ENCODE data around the gene NFIB.

The NFIB gene

DNA sequence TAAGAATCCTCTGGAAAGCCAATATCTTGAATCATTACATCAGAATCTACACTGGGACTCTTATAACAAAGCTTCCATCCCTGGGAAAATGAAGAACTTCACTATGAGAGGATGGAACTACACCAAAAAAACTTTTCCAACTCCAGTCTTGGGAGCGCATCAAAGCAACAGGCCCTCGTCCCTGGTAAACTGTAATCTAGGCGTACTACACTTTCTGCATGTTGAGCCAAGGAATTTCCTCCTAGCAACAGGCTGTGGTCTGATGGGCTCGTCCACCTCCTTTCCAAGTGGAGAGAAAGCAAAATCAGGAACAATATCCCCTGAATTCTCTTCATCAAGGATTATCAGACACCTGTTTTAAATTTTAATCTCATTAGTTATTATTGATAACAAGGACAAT lies 94.1 kb downstream of the NFIB start:
- TF ChIP-seq, protein P1, sequence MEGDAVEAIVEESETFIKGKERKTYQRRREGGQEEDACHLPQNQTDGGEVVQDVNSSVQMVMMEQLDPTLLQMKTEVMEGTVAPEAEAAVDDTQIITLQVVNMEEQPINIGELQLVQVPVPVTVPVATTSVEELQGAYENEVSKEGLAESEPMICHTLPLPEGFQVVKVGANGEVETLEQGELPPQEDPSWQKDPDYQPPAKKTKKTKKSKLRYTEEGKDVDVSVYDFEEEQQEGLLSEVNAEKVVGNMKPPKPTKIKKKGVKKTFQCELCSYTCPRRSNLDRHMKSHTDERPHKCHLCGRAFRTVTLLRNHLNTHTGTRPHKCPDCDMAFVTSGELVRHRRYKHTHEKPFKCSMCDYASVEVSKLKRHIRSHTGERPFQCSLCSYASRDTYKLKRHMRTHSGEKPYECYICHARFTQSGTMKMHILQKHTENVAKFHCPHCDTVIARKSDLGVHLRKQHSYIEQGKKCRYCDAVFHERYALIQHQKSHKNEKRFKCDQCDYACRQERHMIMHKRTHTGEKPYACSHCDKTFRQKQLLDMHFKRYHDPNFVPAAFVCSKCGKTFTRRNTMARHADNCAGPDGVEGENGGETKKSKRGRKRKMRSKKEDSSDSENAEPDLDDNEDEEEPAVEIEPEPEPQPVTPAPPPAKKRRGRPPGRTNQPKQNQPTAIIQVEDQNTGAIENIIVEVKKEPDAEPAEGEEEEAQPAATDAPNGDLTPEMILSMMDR (IDR thresholded peaks at IDR 0.05; ENCODE audit: insufficient read depth, low read depth, low read length, missing control alignments), result no peak
- DNase-seq (ENCODE audit: low read depth), result no peak
- no peak overlapping the region for H3K4me3 ChIP-seq (ENCODE audit: low read depth, low read length)

DNA sequence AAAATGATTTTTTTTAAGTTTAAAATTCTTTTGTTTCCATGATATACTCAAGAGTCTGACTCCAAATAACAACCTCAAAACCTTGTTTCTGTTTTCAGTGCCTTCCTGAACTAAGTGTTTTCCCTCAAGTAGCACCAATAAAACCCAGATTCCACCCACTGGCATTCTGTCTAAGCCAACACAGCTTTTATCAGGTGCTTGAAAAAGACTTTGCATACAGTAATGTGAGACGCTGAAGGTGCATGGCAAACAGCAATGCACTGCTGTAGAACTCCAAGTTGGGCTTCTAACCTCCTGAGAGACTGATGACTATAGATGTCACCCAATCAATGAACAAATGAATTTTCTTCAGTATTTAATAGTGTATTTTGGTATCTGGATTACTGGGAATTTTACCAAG lies 95.7 kb downstream of the NFIB start:
- no peak overlapping the region for H3K4me3 ChIP-seq (ENCODE audit: low read depth, low read length)
- TF ChIP-seq, protein P1 (IDR thresholded peaks at IDR 0.05; ENCODE audit: insufficient read depth, low read depth, low read length, missing control alignments), result no peak
- no peak for DNase-seq (ENCODE audit: low read depth)

DNA sequence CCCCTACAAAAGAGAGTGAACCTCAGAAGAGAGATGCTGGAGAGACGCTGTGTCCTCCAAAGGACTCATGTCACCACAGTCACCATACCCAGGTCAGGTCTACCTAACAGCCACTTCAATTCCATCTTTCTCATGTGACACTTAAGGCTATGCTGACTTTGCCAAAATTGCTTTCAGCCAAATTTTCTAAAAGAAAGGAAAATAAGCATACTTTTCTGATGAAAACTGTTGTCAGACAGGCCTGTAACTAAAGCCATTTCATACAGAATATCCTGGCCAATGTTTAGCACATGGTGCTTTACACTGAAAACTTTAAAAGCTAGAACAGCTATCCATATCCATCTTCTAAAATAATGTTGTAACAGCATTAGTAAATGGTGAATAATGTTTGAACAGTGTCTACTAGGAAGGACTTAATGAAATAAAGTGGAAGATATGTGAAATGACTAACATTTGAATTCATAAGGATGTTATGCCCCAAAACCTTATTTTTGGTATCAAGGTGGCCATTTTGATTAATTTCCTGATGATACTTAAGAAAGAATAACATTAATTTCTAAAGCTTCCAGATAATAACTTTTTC lies 97.2 kb downstream of the NFIB start:
- TF ChIP-seq, protein P1 (IDR thresholded peaks at IDR 0.05; ENCODE audit: insufficient read depth, low read depth, low read length, missing control alignments), result no peak
- H3K4me3 ChIP-seq (ENCODE audit: low read depth, low read length), result no peak overlapping the region
- DNase-seq (ENCODE audit: low read depth), result no peak

DNA sequence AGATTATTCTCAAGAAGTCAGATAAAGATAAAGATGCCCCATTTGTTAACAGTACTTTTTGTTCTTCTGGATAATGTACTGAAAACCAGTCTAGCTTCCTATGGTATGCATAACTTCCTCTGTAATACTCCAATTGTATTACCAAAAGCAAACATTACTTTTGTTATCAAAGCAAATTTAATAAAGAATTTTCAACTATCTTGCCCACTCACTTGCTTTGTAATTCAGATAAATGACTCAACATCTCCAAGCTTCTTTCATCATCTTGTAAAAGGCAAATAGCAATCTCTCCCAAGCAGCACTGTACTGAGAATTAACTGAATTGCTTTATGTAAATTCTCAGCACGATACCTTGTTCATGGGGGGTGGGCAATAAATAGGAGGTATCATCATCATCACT lies 98.3 kb downstream of the NFIB start:
- no peak overlapping the region for H3K4me3 ChIP-seq (ENCODE audit: low read depth, low read length)
- no peak for DNase-seq (ENCODE audit: low read depth)
- TF ChIP-seq, protein P1 (IDR thresholded peaks at IDR 0.05; ENCODE audit: insufficient read depth, low read depth, low read length, missing control alignments), result no peak

DNA sequence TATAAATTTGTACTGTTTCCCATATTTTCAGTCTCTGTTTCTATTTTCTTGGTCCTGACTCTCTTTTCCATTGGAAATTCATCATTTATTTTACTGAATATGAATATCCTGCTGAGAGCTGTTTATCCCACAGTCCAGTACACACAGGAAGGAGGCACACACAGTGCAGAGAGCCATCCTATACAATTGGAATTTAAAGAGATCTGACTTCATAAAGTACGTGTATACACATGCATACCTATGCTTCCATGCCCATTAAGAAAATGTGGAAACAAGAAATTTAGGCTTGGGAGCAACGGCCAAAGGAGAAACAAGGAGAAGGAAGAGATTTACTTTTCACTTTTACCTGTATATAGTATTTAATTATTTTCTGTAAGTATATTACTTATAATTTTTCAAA lies 99.2 kb downstream of the NFIB start:
- TF ChIP-seq, protein P1 (IDR thresholded peaks at IDR 0.05; ENCODE audit: insufficient read depth, low read depth, low read length, missing control alignments), result no peak
- H3K4me3 ChIP-seq (ENCODE audit: low read depth, low read length), result no peak overlapping the region
- no peak for DNase-seq (ENCODE audit: low read depth)

DNA sequence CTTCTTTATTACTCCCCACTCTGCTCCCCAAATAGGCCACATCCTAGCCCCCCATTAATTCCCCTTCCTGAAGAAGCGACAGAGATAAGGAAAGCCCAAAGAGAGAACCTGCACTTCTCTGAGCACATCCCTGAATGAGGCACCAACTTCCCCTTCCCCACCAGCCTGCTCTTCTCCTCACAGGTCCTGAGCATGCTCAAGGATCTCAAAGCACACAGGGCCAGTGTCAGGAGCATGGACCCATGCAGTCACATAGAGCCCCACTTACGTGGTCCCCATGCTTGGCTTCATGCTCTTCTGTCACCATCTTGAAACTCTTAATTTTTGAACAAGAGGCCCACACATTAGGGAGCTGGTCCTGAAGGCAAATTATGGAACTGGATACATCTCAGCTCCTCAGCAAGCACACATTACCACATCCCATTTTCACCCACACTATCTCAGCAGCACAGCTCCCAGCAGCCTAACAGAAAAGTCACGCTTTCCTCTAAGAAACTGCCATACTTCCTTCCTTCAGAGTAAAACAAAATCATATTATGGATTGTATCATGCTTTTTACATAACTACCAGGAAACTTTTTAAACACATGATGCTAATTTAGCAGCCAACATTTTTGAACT lies 99.8 kb downstream of the NFIB start:
- no peak overlapping the region for H3K4me3 ChIP-seq (ENCODE audit: low read depth, low read length)
- TF ChIP-seq, protein P1 (IDR thresholded peaks at IDR 0.05; ENCODE audit: insufficient read depth, low read depth, low read length, missing control alignments), result no peak
- no peak for DNase-seq (ENCODE audit: low read depth)

DNA sequence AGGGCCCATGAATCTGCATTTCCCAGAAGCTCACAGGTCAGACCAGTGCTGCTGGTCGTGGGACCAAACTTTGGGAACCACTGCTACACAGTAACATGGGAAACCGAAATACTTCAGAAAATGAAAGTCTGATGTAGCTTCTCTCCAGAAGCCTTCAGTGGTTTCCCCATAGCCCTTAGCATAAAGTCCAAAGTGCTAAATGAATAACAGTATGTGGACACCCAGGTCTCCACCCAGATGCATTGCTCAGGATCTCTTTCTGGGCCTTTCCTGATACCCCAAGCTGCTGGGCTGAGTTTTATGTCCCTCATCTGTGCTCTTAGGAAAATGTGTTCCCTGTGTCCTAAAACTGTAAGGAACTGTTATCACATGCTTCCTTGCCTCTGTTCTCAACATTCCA lies 100.4 kb downstream of the NFIB start:
- TF ChIP-seq, protein P1 (IDR thresholded peaks at IDR 0.05; ENCODE audit: insufficient read depth, low read depth, low read length, missing control alignments), result no peak
- no peak for DNase-seq (ENCODE audit: low read depth)
- no peak overlapping the region for H3K4me3 ChIP-seq (ENCODE audit: low read depth, low read length)
